ENCODE data around the gene ACTRT2.

ACTRT2 gene

GRCh38 chr1:3033040-3033789 is 11.9 kb downstream of the ACTRT2 start:
- no peak for DNase-seq (ENCODE audit: low spot score)

DNA sequence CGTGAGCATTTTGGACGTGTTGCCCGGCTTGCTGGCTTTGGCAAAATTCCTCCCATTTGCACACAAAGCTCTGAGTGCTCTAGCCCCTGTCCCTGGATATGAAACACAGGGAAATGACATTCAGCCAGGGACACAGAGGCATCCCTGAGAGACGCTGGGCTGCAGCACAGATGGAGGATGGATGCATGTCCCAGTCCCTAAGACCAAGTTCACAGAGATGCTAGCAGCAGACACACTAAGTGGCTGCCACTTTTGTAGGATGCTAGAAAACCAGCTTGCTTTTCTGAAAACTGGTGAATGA is 12.5 kb downstream of the ACTRT2 start:
- no peak for DNase-seq (ENCODE audit: low spot score)

DNA sequence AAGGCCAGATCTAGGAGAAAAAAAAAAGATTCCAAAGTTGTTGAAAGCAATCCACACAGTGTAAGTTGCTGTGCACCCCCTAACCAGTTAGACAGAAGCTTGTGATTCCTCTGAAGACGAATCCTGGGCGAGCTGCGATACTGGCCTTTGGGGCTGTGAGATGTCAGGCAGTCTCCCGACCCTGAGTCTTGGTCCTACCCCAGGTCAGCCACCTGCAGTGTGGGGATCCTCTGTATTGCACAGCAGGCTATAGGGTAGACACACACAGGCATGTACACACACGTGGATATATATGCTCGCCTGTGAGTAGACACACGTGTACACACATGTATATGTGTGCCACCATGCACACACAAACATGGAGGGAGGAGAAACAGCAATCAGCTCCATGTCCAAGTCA is 12.9 kb downstream of the ACTRT2 start:
- DNase-seq (ENCODE audit: low spot score): no peak

DNA sequence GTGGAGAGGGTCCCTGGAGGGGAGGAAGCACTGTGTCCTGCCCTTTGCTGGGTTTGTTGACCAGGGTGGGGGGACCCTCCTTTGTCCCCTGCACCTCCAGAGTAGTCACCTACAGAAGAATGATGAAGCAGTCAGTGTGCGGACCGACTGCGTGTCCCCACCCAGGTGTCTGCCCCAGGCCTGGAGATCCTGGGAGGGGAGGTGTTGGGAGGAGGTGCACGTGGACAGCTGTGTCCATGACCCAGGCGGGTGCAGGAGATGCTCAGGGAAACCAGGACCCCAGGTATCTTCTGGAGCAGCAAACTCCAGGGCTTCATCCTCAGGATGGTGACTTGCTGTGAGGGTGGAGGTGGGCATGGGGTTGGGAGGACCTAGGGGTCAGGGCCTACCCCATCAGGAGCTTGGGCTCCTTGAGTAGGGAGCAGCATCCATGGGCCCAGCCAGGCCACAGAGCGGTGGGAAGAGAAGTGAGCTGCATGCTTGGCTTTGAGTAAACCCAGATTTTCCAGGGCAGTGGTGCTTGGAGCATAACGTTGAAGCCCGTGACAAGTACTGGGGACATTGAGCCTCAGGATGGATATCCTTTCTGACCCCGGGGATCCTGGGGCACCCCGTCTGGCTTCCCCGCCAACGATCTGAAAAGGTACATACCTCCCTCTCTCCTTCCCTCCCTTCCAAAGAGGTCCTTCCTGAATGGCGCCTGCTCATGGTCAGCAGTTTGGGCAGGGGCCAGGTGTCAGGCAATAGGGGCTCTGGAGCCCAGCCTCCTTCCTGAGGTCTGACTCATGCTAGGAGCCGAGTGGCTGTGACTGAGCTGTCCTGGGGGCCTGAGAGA is 13.7 kb downstream of the ACTRT2 start:
- DNase-seq (ENCODE audit: low spot score): no peak

- no peak for DNase-seq (ENCODE audit: low spot score)
Observed at GRCh38 chr1:3035563-3036446, 14.5 kb downstream of the ACTRT2 start.

DNA sequence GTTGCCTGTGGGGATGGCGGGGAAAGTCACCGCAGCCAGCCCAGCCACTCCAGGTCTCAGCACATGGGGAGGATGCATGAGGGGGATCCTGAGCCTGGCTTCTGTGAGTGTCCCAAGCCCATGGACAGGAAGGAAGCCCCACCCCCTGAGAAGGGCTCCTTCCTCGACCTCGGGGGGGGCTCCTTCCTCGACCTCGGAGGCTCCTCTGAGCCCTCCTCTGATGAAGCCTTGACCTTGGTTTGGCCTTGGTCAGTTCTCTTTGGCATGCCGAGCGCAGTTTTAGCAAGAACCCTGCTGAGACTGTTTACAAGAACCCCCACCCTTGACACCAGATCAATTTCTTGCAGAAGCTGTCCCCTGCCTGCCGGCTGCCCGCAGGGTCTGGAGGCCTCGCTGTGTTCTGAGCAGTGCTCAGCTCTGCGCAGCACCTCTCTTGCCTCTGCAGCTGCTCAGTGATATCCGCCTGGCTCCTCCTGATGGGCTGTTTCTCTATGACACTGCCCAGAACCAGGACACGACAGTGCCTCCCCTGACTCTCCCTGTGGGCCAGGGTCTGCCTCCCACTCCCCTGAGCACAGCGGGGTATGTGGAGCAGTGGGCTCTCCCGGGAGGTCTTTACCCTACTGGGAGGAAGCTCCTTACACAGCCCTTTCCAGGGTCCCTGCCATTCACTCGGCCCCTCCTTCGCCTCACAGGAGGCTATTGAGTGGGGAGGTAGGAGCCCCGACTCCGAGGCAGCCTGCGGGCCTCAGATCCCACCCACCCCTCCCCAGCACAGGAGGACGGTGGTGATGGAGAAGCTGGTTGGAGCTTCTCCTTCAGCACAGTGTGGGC is 15.4 kb downstream of the ACTRT2 start:
- no peak for DNase-seq (ENCODE audit: low spot score)

GRCh38 chr1:3037281-3038040 is 16.2 kb downstream of the ACTRT2 start:
- DNase-seq (ENCODE audit: low spot score): no peak

- DNase-seq (ENCODE audit: low spot score): no peak
Observed at GRCh38 chr1:3038113-3038551, 16.9 kb downstream of the ACTRT2 start.

DNA sequence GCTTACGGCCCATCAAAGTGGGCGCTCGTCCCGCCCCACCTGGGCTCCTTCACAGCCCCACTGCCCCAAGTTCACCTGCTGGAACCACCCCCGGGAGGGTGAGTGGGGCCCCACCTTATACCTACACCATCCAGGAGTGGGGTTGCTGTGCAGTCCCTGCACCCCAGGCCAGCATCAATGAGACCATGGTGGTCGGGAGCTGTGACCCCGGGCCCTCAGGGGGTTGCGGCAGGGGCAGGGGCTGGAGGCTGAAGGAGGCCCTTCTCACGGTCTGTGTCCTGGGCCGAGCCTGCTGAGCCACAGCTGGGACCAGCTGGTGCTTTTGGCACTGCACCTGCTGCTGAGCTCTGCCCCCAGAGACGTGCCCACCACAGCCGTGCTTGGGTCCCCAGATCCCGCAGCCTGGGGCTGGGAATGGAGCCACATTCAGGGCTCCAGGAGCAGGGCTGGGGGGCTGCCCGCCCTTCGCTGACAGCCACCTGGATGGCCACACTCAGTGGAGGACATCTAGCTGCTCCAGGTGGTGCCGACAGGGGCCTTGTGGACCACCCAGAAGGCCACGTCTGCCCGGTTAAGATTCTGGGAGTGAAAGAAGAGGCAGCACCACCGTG is 17.4 kb downstream of the ACTRT2 start:
- no peak for DNase-seq (ENCODE audit: low spot score)

- DNase-seq (ENCODE audit: low spot score): no peak
Observed at GRCh38 chr1:3040004-3040403, 18.7 kb downstream of the ACTRT2 start.

DNA sequence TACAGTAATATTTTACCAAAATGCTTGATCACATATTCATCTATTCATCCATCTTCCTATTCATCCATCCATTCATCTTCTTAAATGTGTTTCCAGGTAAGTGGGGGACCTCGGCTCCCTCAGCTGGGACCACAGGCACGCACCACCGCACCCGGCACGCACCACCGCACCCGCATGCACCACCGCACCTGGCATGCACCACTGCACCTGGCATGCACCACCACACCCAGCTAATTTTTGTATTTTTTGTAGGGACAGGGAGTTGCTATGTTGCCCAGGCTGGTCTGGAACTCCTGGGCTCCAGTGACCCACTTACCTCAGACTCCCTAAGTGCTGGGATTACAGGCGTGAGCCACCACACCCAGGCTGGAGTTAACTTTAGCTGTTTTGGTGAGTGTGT is 21.2 kb downstream of the ACTRT2 start:
- DNase-seq (ENCODE audit: low spot score): no peak

DNA sequence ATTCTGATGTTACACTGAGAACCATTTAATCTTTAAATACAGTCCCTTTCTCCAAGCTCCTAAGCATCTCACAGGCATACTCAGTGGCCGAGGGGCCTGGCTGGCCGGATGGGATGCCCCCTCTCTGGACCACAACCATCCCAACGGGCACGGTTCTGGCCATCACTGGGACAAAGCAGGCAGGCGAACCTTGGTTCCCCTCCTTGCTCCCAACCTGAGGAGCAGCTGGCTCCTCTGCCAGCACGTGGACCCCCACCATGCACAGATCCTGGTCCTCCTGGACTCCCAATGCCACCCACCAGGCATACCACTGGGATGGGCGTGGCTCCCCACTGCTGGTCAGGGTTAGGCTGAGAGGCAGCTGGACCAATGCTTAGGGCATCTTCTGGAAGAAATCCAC is 27.9 kb downstream of the ACTRT2 start:
- no peak for DNase-seq (ENCODE audit: low spot score)

- DNase-seq (ENCODE audit: low spot score): no peak
Observed at GRCh38 chr1:3049905-3050304, 28.6 kb downstream of the ACTRT2 start.

GRCh38 chr1:3050603-3051002 is 29.3 kb downstream of the ACTRT2 start:
- DNase-seq (ENCODE audit: low spot score): no peak

GRCh38 chr1:3051270-3052268 is 30.3 kb downstream of the ACTRT2 start:
- no peak for DNase-seq (ENCODE audit: low spot score)

DNA sequence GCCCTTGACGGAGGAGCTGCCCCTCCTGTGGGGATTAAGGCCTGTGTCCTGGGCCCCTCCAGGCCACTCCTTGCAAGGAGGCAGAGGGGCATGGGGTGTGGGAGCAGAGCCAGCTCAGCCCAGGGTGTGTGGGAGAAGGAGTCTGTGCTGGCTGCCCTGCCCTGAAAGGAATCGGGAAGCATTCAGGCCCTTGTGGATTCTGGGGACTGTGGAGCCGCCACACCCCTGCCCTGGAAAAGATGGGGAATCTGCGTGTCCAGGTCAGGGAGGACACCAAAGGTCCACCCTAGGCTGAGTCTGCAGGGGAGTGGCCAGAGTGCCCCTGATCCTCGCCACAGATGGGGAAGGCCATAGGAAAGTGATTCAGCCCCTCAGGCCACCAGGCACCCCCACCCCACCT is 31.2 kb downstream of the ACTRT2 start:
- DNase-seq (ENCODE audit: low spot score): no peak

DNA sequence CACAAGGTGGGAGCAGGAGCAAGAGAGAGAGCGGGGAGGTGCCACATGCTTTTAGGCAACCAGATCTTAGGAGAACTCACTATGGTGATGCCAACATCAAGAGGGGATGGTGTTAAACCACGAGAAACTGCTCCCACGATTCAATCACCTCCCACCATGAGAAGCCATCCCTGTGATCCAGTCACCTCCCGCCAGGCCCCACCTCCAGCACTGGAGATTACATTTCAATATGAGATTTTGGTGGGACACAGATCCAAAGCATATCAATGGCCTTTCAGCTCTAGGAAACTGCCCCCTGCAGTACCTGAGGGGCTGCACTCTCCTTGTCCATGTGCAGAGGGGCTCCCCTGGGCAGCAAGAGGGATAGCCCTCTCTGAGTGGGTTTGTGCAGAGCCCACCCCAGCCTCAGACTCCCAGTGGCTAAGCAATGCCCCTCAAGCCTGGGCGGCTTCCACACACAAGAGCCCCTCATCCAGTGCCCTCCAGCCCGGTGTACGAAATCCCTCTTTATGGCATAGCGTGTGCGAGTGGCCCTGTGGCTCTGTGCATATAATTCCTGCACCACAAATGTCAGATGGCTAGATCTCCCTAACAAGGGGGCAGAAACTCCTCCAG is 32.2 kb downstream of the ACTRT2 start:
- DNase-seq (ENCODE audit: low spot score): no peak

- DNase-seq (ENCODE audit: low spot score): no peak
Observed at GRCh38 chr1:3053986-3054385, 32.7 kb downstream of the ACTRT2 start.

- no peak for DNase-seq (ENCODE audit: low spot score)
Observed at GRCh38 chr1:3054474-3054873, 33.2 kb downstream of the ACTRT2 start.
